Calu3 (cell line): ENCODE results near the gene STK33. TPM values are rescaled to one million over a fixed set of nuclear protein-coding genes. Genes with fewer than 3 reads are reported as not detected.

Experiments used
- BruUV-seq: library from RNA; stranded (reverse); fragments of 400-500 nt; replicated peaks from 2 replicates; lab custom pipeline; 2021; lab: Mats Ljungman, UMichigan
- CTCF ChIA-PET: fragments of 300-600 bp; sonication (Branson Sonifier 250); formaldehyde crosslinking; loops from one replicate; lab custom pipeline; 2022; ENCODE audit warnings: antibody characterized with exemption; lab: Charles Lee
- DNase-seq: peaks from one replicate; pipeline ENCODE4 v3.0.0; 2022
- H3K27ac Mint-ChIP-seq: one replicate; pipeline ENCODE4 v1.8.0; 2022; ENCODE audit warnings: mixed read lengths; ENCODE audit not compliant: unreplicated experiment
- H3K27me3 Mint-ChIP-seq: one replicate; pipeline ENCODE4 v1.8.0; 2022; ENCODE audit warnings: mixed read lengths; ENCODE audit not compliant: unreplicated experiment
- H3K36me3 Mint-ChIP-seq: one replicate; pipeline ENCODE4 v1.8.0; 2022; ENCODE audit warnings: mild to moderate bottlenecking, moderate library complexity, mixed read lengths; ENCODE audit not compliant: insufficient read depth, unreplicated experiment
- H3K4me1 Mint-ChIP-seq: one replicate; pipeline ENCODE4 v1.8.0; 2022; ENCODE audit warnings: mild to moderate bottlenecking, low read depth, mixed read lengths; ENCODE audit not compliant: unreplicated experiment
- H3K4me3 Mint-ChIP-seq: one replicate; pipeline ENCODE4 v1.8.0; 2022; ENCODE audit warnings: mild to moderate bottlenecking, low read depth, moderate library complexity, mixed read lengths; ENCODE audit not compliant: unreplicated experiment
- H3K9me3 Mint-ChIP-seq: one replicate; pipeline ENCODE4 v1.8.0; 2022; ENCODE audit warnings: low read depth, mixed read lengths; ENCODE audit not compliant: unreplicated experiment
- CTCF ChIP-seq: fragments of 200-600 bp; IDR thresholded peaks from one replicate; pipeline ENCODE4 v1.8.0; 2022; ENCODE audit warnings: antibody characterized with exemption; ENCODE audit not compliant: unreplicated experiment
- intact Hi-C: fragments of 100-400 bp; cut with micrococcal nuclease; formaldehyde crosslinking; loops from one replicate; pipeline ENCODE4 v1.10.0; 2022; ENCODE audit not compliant: unreplicated experiment
- total RNA-seq: library from RNA; stranded (reverse); gene quantifications from 2 replicates; pipeline ENCODE4 v1.2.3, GENCODE V29; 2022

The STK33 gene
- total RNA-seq, 1 experiment from 2014 or later = 3.0 TPM

GRCh38 chr11:8459711-8460399 is 134.2 kb downstream of the STK33 start:
- Mint-ChIP-seq H3K27me3 (peaks cover 13% of the 10 kb centered on the region), H3K27ac (no peak overlapping the region), H3K9me3 (no peaks in the 10 kb centered on the region), H3K36me3 (no peaks in the 10 kb centered on the region), H3K4me1 (no peaks in the 10 kb centered on the region), H3K4me3 (no peak overlapping the region)
- TF ChIP-seq CTCF = no peak
- CTCF ChIA-PET = no interaction called here
- BruUV-seq = no TSS peak
- DNase-seq = no peak
- intact Hi-C loops = no loop called here

- intact Hi-C loops = no loop called here
- no peak overlapping the region for H3K27ac Mint-ChIP-seq
- no peak overlapping the region for H3K4me3 Mint-ChIP-seq
- no peak for DNase-seq
- no peaks in the 10 kb centered on the region for H3K4me1 Mint-ChIP-seq
- H3K9me3 Mint-ChIP-seq = peaks cover 2% of the 10 kb centered on the region
- no peaks in the 10 kb centered on the region for H3K27me3 Mint-ChIP-seq
- CTCF ChIA-PET = no interaction called here
- no peak for TF ChIP-seq CTCF
- no peaks in the 10 kb centered on the region for H3K36me3 Mint-ChIP-seq
- no TSS peak for BruUV-seq
These were observed 151.7 kb downstream of the STK33 start for GRCh38 chr11:8442301-8442700.

GRCh38 chr11:8440649-8441048 is 153.4 kb downstream of the STK33 start:
- Mint-ChIP-seq H3K27me3 (no peaks in the 10 kb centered on the region), H3K27ac (no peak overlapping the region), H3K36me3 (no peaks in the 10 kb centered on the region), H3K4me1 (no peaks in the 10 kb centered on the region), H3K9me3 (no peaks in the 10 kb centered on the region), H3K4me3 (no peak overlapping the region)
- CTCF ChIA-PET = interaction anchor here (0.8 kb wide), 1 partner anchor 648 kb away, joined by 3 read pairs; no protein-coding TSS in a partner anchor
- no peak for DNase-seq
- no TSS peak for BruUV-seq
- intact Hi-C loops = no loop called here
- no peak for TF ChIP-seq CTCF

GRCh38 chr11:8429483-8429882 is 164.5 kb downstream of the STK33 start:
- DNase-seq = no peak
- CTCF ChIA-PET = no interaction called here
- TF ChIP-seq CTCF = no peak
- H3K36me3 Mint-ChIP-seq = no peaks in the 10 kb centered on the region
- no peaks in the 10 kb centered on the region for H3K9me3 Mint-ChIP-seq
- H3K27me3 Mint-ChIP-seq = peaks cover 7% of the 10 kb centered on the region
- H3K27ac Mint-ChIP-seq = no peak overlapping the region
- H3K4me3 Mint-ChIP-seq = no peak overlapping the region
- no peaks in the 10 kb centered on the region for H3K4me1 Mint-ChIP-seq
- BruUV-seq = no TSS peak
- intact Hi-C loops = no loop called here
